NCI-H69 (cell line): Measurements from ENCODE around the gene HRH1.
"Not testable (repeated sequence)": the region's sequence is repeated elsewhere in the genome, so short reads cannot be mapped to it uniquely, and the experiment has no call there.

Source experiments
- DNase-seq: peaks from one replicate; lab custom pipeline; 2025; lab: John Stamatoyannopoulos, UW

HRH1 gene

GRCh38 chr3:11140713-11141104 is 13.6 kb upstream of the HRH1 start:
- no peak for DNase-seq

GRCh38 chr3:11143476-11143875 is 10.8 kb upstream of the HRH1 start:
- no peak for DNase-seq

- no peak for DNase-seq
These were observed 9.3 kb upstream of the HRH1 start for GRCh38 chr3:11144996-11145395.

- no peak for DNase-seq
These were observed 8.4 kb upstream of the HRH1 start for GRCh38 chr3:11145888-11146287.

- DNase-seq, result no peak
These were observed 7.3 kb upstream of the HRH1 start for GRCh38 chr3:11146773-11147660.

- DNase-seq, result no peak
These were observed 4.0 kb upstream of the HRH1 start for GRCh38 chr3:11150256-11150655.

- no peak for DNase-seq
These were observed 2.0 kb upstream of the HRH1 start for GRCh38 chr3:11152301-11152700.

- DNase-seq, result peak; percentile 66
These were observed 646 bp downstream of the HRH1 start for GRCh38 chr3:11154953-11155325.

GRCh38 chr3:11155341-11156025 is 1.2 kb downstream of the HRH1 start:
- peak; percentile 85 for DNase-seq

GRCh38 chr3:11156026-11156410 is 1.7 kb downstream of the HRH1 start:
- no peak for DNase-seq

- peak; percentile 14 for DNase-seq
These were observed 3.1 kb downstream of the HRH1 start for GRCh38 chr3:11157421-11157820.

GRCh38 chr3:11159421-11159904 is 5.2 kb downstream of the HRH1 start:
- no peak for DNase-seq

GRCh38 chr3:11161666-11162065 is 7.4 kb downstream of the HRH1 start:
- no peak for DNase-seq

GRCh38 chr3:11162401-11163345 is 8.4 kb downstream of the HRH1 start:
- no peak for DNase-seq

GRCh38 chr3:11164607-11165006 is 10.3 kb downstream of the HRH1 start:
- DNase-seq, result no peak

GRCh38 chr3:11165476-11165875 is 11.2 kb downstream of the HRH1 start:
- DNase-seq, result no peak

- not testable (repeated sequence) for DNase-seq
These were observed 12.6 kb downstream of the HRH1 start for GRCh38 chr3:11166807-11167400.

GRCh38 chr3:11167590-11167989 is 13.3 kb downstream of the HRH1 start:
- no peak for DNase-seq

GRCh38 chr3:11168406-11168805 is 14.1 kb downstream of the HRH1 start:
- no peak for DNase-seq

- no peak for DNase-seq
These were observed 14.8 kb downstream of the HRH1 start for GRCh38 chr3:11168881-11169805.
